ENCODE measurements around the gene ZNF722.
"Not testable (repeated sequence)": the region's sequence is repeated elsewhere in the genome, so short reads cannot be mapped to it uniquely, and the experiment has no call there.

Gene ZNF722

DNA sequence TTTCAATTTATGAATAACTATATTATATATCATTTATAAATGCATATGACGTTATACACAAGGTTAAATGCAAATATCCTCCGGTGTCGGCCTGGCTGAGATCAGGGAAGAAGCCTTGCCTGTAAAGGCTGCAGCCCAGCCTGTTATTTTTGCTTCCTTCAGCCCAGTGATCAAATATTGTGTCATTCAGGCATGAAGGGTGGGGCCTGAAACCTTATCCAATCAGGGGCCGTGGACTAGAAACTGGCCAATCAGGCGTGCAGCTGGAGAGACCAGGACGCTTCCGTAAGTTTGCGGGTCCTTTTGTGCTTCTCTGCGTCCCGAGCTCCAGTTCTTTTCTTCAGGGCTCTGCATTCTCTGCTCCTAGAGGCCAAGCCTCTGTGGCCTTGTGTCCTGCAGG lies at the start of gene ZNF722:
Gene ZNF722 (plus strand): TSS at position 301 of the 400 bp plus-strand sequence. CDS start 113 bp downstream, outside the sequence.
- no peaks in the 10 kb centered on the region for H3K36me3 ChIP-seq (ENCODE audit: control insufficient read depth, insufficient read depth, low read length)
- no peak for TF ChIP-seq CTCF (IDR thresholded peaks at IDR 0.05; ENCODE audit: insufficient read depth, low read length, poor library complexity, severe bottlenecking)
- no peak within 1 kb of the TSS for H3K4me3 ChIP-seq (replicated peaks; ENCODE audit: low read depth, low read length)

DNA sequence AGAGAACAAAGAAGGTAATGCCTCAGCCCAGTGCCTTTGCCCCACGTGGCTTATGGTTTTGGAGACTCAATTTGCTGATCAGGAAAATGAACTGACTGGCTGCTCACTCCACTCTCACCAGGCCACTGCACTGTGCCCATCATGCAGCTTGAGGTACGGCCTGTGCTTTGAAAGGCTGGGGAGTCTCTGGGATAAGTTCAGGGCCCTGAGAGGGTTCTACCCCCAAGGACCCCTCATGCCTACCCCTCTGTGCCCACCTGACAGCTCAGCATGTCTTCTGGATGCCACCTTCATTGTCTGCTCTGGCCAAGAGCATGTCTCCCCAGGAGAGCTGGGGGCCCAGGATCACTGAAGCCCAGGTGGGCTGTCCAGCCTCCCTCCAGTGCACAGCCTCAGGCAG lies 45.5 kb upstream of the ZNF722 start:
- TF ChIP-seq CTCF (IDR thresholded peaks at IDR 0.05; ENCODE audit: insufficient read depth, low read length, poor library complexity, severe bottlenecking) = no peak
- Histone ChIP-seq H3K36me3 (ENCODE audit: control insufficient read depth, insufficient read depth, low read length) (no peaks in the 10 kb centered on the region), H3K27me3 (replicated peaks; ENCODE audit: control insufficient read depth, insufficient read depth, low read length) (no peaks in the 10 kb centered on the region), H3K4me3 (replicated peaks; ENCODE audit: low read depth, low read length) (no peak overlapping the region)
- DNase-seq (ENCODE audit: extremely low read depth, insufficient read length) = no peak

More for the DNA sequence above, at the start of gene ZNF722:
- DNase-seq (ENCODE audit: extremely low read depth, insufficient read length) = no peak
- no peaks in the 10 kb centered on the region for H3K27me3 ChIP-seq (replicated peaks; ENCODE audit: control insufficient read depth, insufficient read depth, low read length)

DNA sequence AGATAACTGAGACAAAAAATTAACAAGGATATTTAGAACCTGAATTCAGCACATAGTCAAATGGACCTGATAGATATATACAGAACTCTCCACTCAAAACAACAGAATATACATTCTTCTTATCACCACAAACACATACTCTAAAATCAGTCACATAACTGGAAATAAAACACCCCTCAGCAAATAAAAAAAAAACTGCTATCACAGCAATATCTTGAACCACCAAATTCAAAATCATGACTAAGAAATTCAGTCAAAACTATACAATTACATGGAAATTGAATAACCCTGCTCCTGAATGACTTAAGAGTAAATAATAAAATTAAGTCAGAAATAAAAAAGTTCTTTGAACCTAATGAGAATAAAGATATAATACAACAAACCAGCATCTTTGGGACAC lies 30.0 kb upstream of the ZNF722 start:
- Histone ChIP-seq H3K36me3 (ENCODE audit: control insufficient read depth, insufficient read depth, low read length) (no peaks in the 10 kb centered on the region), H3K4me3 (replicated peaks; ENCODE audit: low read depth, low read length) (no peak overlapping the region), H3K27me3 (replicated peaks; ENCODE audit: control insufficient read depth, insufficient read depth, low read length) (no peaks in the 10 kb centered on the region)
- DNase-seq (ENCODE audit: extremely low read depth, insufficient read length) = no peak
- no peak for TF ChIP-seq CTCF (IDR thresholded peaks at IDR 0.05; ENCODE audit: insufficient read depth, low read length, poor library complexity, severe bottlenecking)

DNA sequence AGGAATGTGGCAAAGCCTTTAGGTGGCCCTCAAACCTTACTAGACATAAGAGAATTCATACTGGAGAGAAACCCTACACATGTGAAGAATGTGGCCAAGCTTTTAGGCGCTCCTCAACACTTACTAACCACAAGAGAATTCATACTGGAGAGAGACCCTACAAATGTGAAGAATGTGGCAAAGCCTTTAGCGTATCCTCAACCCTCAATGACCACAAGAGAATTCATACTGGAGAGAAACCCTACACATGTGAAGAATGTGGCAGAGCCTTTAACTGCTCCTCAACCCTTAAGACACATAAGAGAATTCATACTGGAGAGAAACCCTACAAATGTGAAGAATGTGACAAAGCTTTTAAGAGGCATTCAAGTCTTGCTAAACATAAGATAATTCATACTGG lies 16.8 kb downstream of the ZNF722 start:
- DNase-seq (ENCODE audit: extremely low read depth, insufficient read length); H3K36me3 ChIP-seq (ENCODE audit: control insufficient read depth, insufficient read depth, low read length): not testable (repeated sequence)

GRCh38 chr7:64035388-64035787 lies 36.7 kb downstream of the ZNF722 start:
- Histone ChIP-seq H3K4me3 (replicated peaks; ENCODE audit: low read depth, low read length) (no peak overlapping the region), H3K27me3 (replicated peaks; ENCODE audit: control insufficient read depth, insufficient read depth, low read length) (no peaks in the 10 kb centered on the region), H3K36me3 (ENCODE audit: control insufficient read depth, insufficient read depth, low read length) (no peaks in the 10 kb centered on the region)
- DNase-seq (ENCODE audit: extremely low read depth, insufficient read length) = no peak
- no peak for TF ChIP-seq CTCF (IDR thresholded peaks at IDR 0.05; ENCODE audit: insufficient read depth, low read length, poor library complexity, severe bottlenecking)

More for the DNA sequence above, 16.8 kb downstream of the ZNF722 start:
- not testable (repeated sequence) for H3K27me3 ChIP-seq (replicated peaks; ENCODE audit: control insufficient read depth, insufficient read depth, low read length); H3K4me3 ChIP-seq (replicated peaks; ENCODE audit: low read depth, low read length)

DNA sequence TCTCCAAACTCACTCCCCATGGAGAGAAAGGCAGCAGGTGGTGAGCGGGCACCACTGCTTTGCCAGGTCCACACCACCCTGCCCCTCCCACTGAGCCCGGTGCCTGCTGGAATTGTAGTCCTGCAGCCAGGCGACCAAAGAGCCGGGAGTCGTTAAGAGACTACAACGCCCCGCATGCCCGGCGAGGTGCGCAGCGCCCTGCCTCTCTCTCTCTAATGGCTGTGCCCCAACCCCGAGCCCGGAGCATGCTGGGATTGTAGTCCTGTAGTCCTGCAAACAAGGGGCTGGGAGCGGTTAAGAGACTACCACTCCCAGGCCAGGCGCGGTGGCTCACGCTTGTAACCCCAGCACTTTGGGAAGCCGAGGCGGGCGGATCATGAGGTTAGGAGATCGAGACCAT lies 38.4 kb downstream of the ZNF722 start:
- DNase-seq (ENCODE audit: extremely low read depth, insufficient read length) = no peak
- Histone ChIP-seq H3K27me3 (replicated peaks; ENCODE audit: control insufficient read depth, insufficient read depth, low read length) (no peaks in the 10 kb centered on the region), H3K36me3 (ENCODE audit: control insufficient read depth, insufficient read depth, low read length) (no peaks in the 10 kb centered on the region), H3K4me3 (replicated peaks; ENCODE audit: low read depth, low read length) (no peak overlapping the region)
- TF ChIP-seq CTCF (IDR thresholded peaks at IDR 0.05; ENCODE audit: insufficient read depth, low read length, poor library complexity, severe bottlenecking) = no peak

All from GM06990 (cell line).